ENCODE measurements around the gene SHH. TPM values are rescaled to one million over a fixed set of nuclear protein-coding genes. Genes with fewer than 3 reads are reported as not detected.

Gene SHH
- total RNA-seq, 4 donors from 2014 or later: 7.7 to 16.2 (median 11.3) TPM

DNA sequence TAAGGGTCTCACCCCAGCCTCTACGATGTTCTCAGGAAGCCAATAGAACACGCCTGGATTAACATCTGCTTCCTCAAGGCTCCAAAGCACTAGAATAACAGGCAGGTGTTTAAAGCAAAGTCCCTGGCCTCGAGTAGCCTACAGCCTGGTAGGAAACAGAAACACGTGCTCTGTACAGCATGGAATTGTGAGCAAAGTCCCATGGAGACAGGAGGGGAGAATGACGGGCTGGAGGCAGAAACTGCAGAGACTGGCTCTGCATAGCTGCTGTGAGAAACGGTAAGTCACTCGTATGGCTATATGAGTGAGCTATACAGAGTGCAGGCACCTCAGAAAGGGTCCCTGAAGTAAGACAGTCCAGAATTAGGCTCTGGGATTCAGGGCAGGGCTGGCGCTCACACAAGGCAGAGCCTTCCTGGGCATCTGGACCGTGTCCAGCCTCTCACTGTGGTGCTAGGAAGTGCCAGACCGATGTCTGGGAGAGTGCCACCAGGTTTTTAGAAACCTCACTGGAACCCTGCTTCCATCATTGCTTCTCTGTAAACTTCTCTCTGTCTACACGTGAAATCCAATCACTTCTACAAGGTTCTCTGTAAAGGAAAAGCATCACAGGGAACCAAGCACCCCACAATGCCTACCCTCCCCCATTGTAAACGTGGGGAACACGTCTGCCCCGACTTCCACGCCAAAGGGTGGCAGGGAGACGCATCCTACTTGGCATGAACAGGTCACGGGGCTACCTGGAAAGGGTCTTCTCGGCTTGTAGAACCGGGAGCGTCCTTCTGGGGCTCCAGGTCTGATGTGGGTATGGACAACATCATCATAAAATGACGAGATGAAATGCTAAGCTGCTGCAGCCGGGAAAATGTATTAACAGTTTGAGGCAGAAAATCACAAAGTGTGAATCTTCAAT is 38.8 kb upstream of the SHH start:
- no peak for DNase-seq (ENCODE audit: low spot score in 2 of 2)
- TF ChIP-seq, protein P1, sequence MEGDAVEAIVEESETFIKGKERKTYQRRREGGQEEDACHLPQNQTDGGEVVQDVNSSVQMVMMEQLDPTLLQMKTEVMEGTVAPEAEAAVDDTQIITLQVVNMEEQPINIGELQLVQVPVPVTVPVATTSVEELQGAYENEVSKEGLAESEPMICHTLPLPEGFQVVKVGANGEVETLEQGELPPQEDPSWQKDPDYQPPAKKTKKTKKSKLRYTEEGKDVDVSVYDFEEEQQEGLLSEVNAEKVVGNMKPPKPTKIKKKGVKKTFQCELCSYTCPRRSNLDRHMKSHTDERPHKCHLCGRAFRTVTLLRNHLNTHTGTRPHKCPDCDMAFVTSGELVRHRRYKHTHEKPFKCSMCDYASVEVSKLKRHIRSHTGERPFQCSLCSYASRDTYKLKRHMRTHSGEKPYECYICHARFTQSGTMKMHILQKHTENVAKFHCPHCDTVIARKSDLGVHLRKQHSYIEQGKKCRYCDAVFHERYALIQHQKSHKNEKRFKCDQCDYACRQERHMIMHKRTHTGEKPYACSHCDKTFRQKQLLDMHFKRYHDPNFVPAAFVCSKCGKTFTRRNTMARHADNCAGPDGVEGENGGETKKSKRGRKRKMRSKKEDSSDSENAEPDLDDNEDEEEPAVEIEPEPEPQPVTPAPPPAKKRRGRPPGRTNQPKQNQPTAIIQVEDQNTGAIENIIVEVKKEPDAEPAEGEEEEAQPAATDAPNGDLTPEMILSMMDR (IDR thresholded peaks at IDR 0.05): no peak
- TF ChIP-seq EP300 (IDR thresholded peaks at IDR 0.05): no peak
- TF ChIP-seq POLR2A (IDR thresholded peaks at IDR 0.05): no peak
- Histone ChIP-seq H3K4me3 (no peak overlapping the region), H3K27me3 (no peaks in the 10 kb centered on the region), H3K4me1 (no peaks in the 10 kb centered on the region), H3K27ac (no peak overlapping the region), H3K36me3 (no peaks in the 10 kb centered on the region), H3K9me3 (peaks cover 0 to 15% (median 0%) of the 10 kb centered on the region in 4 donors)
- 68 to 72% methylated on average over 22 of the region's 22 CpGs for WGBS, 2 donors

DNA sequence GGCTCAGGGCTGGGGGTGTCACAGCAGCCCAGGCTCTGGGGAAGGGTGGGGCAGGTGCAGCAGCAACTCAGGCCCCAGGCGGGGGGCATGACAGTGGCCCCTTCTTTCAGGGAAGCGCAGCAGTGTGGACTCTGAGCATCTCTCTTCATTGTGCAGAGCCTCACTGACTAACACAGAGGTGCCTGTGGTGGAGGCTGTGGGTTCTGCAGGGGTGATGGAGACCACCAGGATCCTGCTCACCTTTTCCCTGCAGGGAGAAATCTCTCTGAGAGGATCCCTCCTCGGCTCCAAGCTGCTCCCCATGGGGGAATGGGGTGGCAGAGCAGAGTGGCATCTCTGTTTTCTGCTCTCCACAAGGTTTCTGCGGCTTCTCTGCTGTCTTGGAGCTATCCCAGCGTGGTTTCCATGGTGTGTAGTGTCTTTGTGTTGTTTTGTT is 37.8 kb upstream of the SHH start:
- Histone ChIP-seq H3K4me3 (no peak overlapping the region), H3K36me3 (no peaks in the 10 kb centered on the region), H3K9me3 (peaks cover 0 to 12% (median 0%) of the 10 kb centered on the region in 4 donors), H3K4me1 (no peaks in the 10 kb centered on the region), H3K27me3 (no peaks in the 10 kb centered on the region), H3K27ac (no peak overlapping the region)
- WGBS, 2 donors: 80 to 83% methylated on average over 5 of the region's 5 CpGs
- no peak for DNase-seq (ENCODE audit: low spot score in 2 of 2)
- TF ChIP-seq EP300 (IDR thresholded peaks at IDR 0.05) (no peak), POLR2A (IDR thresholded peaks at IDR 0.05) (no peak)
- TF ChIP-seq, protein P1 (IDR thresholded peaks at IDR 0.05): no peak

DNA sequence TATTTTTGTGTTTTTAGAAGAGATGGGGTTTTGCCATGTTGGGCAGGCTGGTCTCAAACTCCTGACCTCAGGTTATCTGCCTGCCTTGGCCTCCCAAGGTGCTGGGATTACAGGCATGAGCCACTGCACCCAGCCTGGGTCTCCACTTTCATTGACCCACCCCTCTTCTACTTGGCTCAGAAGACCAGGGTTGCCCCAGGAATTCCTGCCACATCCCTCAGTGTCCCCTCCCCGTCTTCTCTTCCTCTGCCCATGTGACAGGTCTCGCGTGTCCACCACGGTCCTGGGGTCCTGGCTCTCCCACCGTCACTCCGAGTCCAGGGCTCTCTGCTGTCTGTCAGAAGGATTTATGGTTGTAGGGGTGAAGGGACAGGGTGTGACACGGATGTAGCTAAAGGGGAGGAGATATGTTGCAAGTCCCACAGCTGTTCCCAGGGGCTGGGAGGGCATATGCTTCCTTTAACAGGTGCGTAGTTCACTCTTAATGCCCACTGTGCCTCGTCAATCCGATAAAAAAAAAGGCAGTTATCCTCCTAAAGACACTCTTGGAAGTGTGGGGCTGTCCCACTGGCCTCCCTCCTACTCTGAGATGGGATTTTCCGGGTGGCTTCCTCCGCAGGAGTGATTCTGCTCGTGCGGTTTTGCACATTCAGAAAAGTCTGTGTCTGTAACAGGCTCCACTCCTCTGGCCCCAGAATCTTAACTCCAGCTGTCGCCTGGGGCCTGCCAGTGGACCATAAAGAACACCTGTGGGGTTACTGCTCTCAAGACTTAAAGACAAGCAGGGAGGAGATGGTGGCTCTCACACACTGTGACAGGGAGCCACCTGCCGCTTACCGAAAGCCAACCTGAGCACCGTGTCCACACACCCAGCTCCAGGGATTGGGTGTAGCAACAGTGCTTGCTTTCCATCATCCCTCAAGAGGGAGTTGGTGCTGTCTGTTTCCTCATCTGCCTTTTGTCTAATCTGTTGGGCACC is 36.7 kb upstream of the SHH start:
- WGBS, 2 donors: 67 to 70% methylated on average over 18 of the region's 18 CpGs
- Histone ChIP-seq H3K9me3 (peaks cover 0 to 3% (median 0%) of the 10 kb centered on the region in 4 donors), H3K27ac (no peak overlapping the region), H3K36me3 (no peaks in the 10 kb centered on the region), H3K4me1 (no peaks in the 10 kb centered on the region), H3K4me3 (no peak overlapping the region), H3K27me3 (no peaks in the 10 kb centered on the region)
- no peak for DNase-seq (ENCODE audit: low spot score in 2 of 2)
- TF ChIP-seq, protein P1 (IDR thresholded peaks at IDR 0.05): no peak
- TF ChIP-seq EP300 (IDR thresholded peaks at IDR 0.05) (no peak), POLR2A (IDR thresholded peaks at IDR 0.05) (no peak)

DNA sequence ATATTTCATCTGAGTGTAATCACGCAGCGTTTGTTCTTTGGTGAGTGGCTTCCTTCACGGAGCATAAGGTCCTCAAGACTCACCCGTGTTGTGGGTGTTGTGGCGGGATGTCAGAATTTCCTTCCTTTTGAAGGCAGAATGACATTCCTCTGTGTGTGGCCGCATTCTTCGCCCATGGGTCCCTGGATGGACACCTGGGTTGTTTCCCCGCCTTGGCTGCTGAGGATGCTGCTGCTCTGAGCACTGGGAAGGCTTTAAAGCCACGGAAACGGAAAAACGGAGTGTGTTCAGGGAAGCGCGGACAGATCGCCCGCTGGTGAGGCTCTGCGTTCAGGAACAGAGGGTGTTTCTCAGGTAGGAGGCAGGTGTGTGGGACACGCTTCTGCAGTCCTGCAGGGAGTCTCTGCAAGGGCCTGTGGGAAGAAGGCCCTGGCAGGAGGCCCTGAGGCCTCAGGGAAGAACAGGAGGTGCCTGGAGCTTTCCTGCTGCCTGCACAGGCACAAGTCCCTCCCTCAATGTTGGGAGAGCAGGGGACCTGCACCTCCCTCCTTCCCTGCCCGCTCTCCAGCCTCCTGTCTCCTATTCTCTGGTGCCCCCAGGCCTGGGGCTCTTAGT is 35.7 kb upstream of the SHH start:
- no peak overlapping the region for H3K4me3 ChIP-seq
- DNase-seq (ENCODE audit: low spot score in 2 of 2): no peak
- H3K27me3 ChIP-seq: no peaks in the 10 kb centered on the region
- TF ChIP-seq, protein P1 (IDR thresholded peaks at IDR 0.05): no peak
- no peaks in the 10 kb centered on the region for H3K4me1 ChIP-seq
- no peaks in the 10 kb centered on the region for H3K9me3 ChIP-seq
- no peak overlapping the region for H3K27ac ChIP-seq
- 76 to 78% methylated on average over 18 of the region's 18 CpGs for WGBS, 2 donors
- H3K36me3 ChIP-seq: no peaks in the 10 kb centered on the region

All from tibial nerve (tissue), 4 donors.